Posterior cingulate gyrus (tissue), 11 donors: ENCODE measurements around the gene CCDC74A.
"Not testable (repeated sequence)": the region's sequence is repeated elsewhere in the genome, so short reads cannot be mapped to it uniquely, and the experiment has no call there.

Source experiments
- DNase-seq, 10 donors: peaks; one replicate each; pipeline versions ENCODE4 v3.0.0 to v3.0.0-alpha.2; 2020 to 2021; ENCODE audit warnings: mixed read lengths in 3 of 10
- intact Hi-C: fragments of 100-400 bp; cut with DNase I; formaldehyde crosslinking; loops from one replicate; pipeline ENCODE4 v1.15.1; 2023

CCDC74A gene

GRCh38 chr2:131495506-131495905, 32.2 kb upstream of the CCDC74A start:
- intact Hi-C loops, DNase-seq: not testable (repeated sequence)

- DNase-seq, intact Hi-C loops: not testable (repeated sequence)
Observed at GRCh38 chr2:131498321-131498973, 29.2 kb upstream of the CCDC74A start.

GRCh38 chr2:131503587-131503986, 24.1 kb upstream of the CCDC74A start:
- DNase-seq, intact Hi-C loops: not testable (repeated sequence)

GRCh38 chr2:131504082-131504750, 23.5 kb upstream of the CCDC74A start:
- DNase-seq, intact Hi-C loops: not testable (repeated sequence)

GRCh38 chr2:131509615-131510014, 18.1 kb upstream of the CCDC74A start:
- intact Hi-C loops, result no loop called here
- no peak for DNase-seq

GRCh38 chr2:131511291-131511968, 16.3 kb upstream of the CCDC74A start:
- intact Hi-C loops, DNase-seq: not testable (repeated sequence)

- peak in 1 of 10 donors; percentile 15 for DNase-seq
- intact Hi-C loops, result not testable (repeated sequence)
Observed at GRCh38 chr2:131511969-131512870, 15.5 kb upstream of the CCDC74A start.

- intact Hi-C loops, result not testable (repeated sequence)
- DNase-seq, result peak in 3 of 10 donors; percentile 7 to 51 (median 41)
Observed at GRCh38 chr2:131514408-131515166, 13.1 kb upstream of the CCDC74A start.

GRCh38 chr2:131515235-131515634, 12.5 kb upstream of the CCDC74A start:
- intact Hi-C loops, result not testable (repeated sequence)
- DNase-seq, result peak in 2 of 10 donors; percentile 72 to 75

- intact Hi-C loops, result no loop called here
- peak in 2 of 10 donors; percentile 31 to 43 for DNase-seq
Observed at GRCh38 chr2:131516011-131516410, 11.7 kb upstream of the CCDC74A start.

GRCh38 chr2:131516621-131517020, 11.1 kb upstream of the CCDC74A start:
- DNase-seq, result peak in 1 of 10 donors; percentile 81
- intact Hi-C loops, result not testable (repeated sequence)

- peak in 1 of 10 donors; percentile 71 for DNase-seq
Observed at GRCh38 chr2:131517106-131517831, 10.4 kb upstream of the CCDC74A start.

GRCh38 chr2:131517856-131518255, 9.8 kb upstream of the CCDC74A start:
- intact Hi-C loops, result not testable (repeated sequence)
- peak in 1 of 10 donors; percentile 75 for DNase-seq

More at GRCh38 chr2:131517106-131517831, 10.4 kb upstream of the CCDC74A start:
- intact Hi-C loops, result no loop called here

GRCh38 chr2:131518531-131518930, 9.2 kb upstream of the CCDC74A start:
- intact Hi-C loops, result not testable (repeated sequence)
- peak in 1 of 10 donors; percentile 31 for DNase-seq

- intact Hi-C loops, result no loop called here
- DNase-seq, result peak in 1 of 10 donors; percentile 81
Observed at GRCh38 chr2:131519466-131519865, 8.2 kb upstream of the CCDC74A start.

- DNase-seq, result peak in 1 of 10 donors; percentile 70
- intact Hi-C loops, result not testable (repeated sequence)
Observed at GRCh38 chr2:131519871-131520470, 7.7 kb upstream of the CCDC74A start.

- intact Hi-C loops, result no loop called here
- peak in 2 of 10 donors; percentile 38 to 73 for DNase-seq
Observed at GRCh38 chr2:131520526-131520925, 7.2 kb upstream of the CCDC74A start.

GRCh38 chr2:131521524-131521923, 6.2 kb upstream of the CCDC74A start:
- DNase-seq, result peak in 1 of 10 donors; percentile 1

More at GRCh38 chr2:131521524-131521923, 6.2 kb upstream of the CCDC74A start:
- intact Hi-C loops, result not testable (repeated sequence)
